SK-N-MC (cell line): ENCODE measurements around the gene CTR9.

Experiments used
- DNase-seq: peaks from one replicate; pipeline ENCODE4 v3.0.0-alpha.2; 2011; ENCODE audit warnings: low read depth, low spot score
- H3K27ac ChIP-seq: fragments of 200-600 bp; sonication (generic); 2 replicates; pipeline ENCODE4 v1.5.1; 2016; ENCODE audit warnings: mixed run types
- H3K36me3 ChIP-seq: fragments of 200-600 bp; sonication (generic); 2 replicates; pipeline ENCODE4 v1.6.1; 2017; ENCODE audit warnings: antibody characterized with exemption, low read length, mixed read lengths; ENCODE audit not compliant: insufficient read depth
- H3K4me3 ChIP-seq: fragments of 200-600 bp; sonication (generic); 2 replicates; pipeline ENCODE4 v1.5.1; 2016
- H3K9ac ChIP-seq: fragments of 200-600 bp; sonication (generic); 2 replicates; pipeline ENCODE4 v1.8.0; 2017; ENCODE audit warnings: mixed run types, mixed read lengths; ENCODE audit not compliant: insufficient read length
- H3K9me3 ChIP-seq: fragments of 200-600 bp; sonication (generic); 2 replicates; pipeline ENCODE4 v1.6.1; 2017; ENCODE audit warnings: low read depth, mild to moderate bottlenecking, antibody characterized with exemption, low read length, moderate library complexity, mixed read lengths
- EZH2 ChIP-seq: fragments of 200-600 bp; sonication (generic); IDR thresholded peaks from one replicate; pipeline ENCODE4 v1.6.1; 2017; ENCODE audit warnings: antibody characterized with exemption
- FOXP2 ChIP-seq: optimal IDR thresholded peaks from 2 replicates; pipeline ENCODE3; 2011; ENCODE audit warnings: mild to moderate bottlenecking, moderate library complexity; ENCODE audit not compliant: insufficient read depth; ENCODE audit errors: extremely low read length, control extremely low read depth
- POLR2AphosphoS5 ChIP-seq: IDR thresholded peaks from 2 replicates; pipeline ENCODE4 v1.6.1; 2012; ENCODE audit warnings: mild to moderate bottlenecking, low read depth, low read length, borderline replicate concordance

Gene CTR9

DNA sequence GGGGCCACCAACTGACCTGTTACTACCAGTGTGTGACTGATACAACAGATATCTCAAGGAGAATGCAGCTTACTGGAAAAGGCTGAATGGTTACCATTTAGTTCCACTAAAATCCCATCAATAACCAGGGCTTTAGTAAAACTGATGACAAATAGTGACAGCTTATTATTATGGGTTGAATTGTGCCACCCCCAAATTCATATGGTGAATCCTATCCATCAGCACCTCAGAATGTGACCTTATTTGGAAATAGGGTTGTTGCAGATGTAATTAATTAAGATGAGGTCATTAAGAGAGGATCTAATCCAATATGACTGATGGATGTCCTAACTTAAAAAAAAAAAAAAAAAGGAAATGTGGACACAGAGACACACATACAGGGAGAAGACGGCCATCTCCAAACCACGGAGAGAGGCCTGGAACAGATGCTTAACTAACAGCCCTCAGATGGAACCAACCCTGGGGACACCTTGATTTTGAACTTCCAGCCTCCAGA, 30.1 kb upstream of the CTR9 start:
- Histone ChIP-seq H3K27ac (no peak overlapping the region), H3K9me3 (no peaks in the 10 kb centered on the region), H3K9ac (no peak overlapping the region), H3K36me3 (no peaks in the 10 kb centered on the region), H3K4me3 (no peak overlapping the region)
- DNase-seq: no peak
- TF ChIP-seq EZH2: no peak
- no peak for TF ChIP-seq POLR2AphosphoS5
- no peak for TF ChIP-seq FOXP2

- DNase-seq: no peak
- Histone ChIP-seq H3K4me3 (no peak overlapping the region), H3K9me3 (no peaks in the 10 kb centered on the region), H3K9ac (no peak overlapping the region), H3K27ac (no peak overlapping the region), H3K36me3 (no peaks in the 10 kb centered on the region)
- TF ChIP-seq EZH2: no peak
These were observed 28.7 kb upstream of the CTR9 start for GRCh38 chr11:10722307-10722706.

GRCh38 chr11:10725114-10725906, 25.7 kb upstream of the CTR9 start:
- H3K9me3 ChIP-seq: no peaks in the 10 kb centered on the region
- H3K36me3 ChIP-seq: no peaks in the 10 kb centered on the region
- TF ChIP-seq EZH2 (no peak), FOXP2 (no peak), POLR2AphosphoS5 (no peak)
- no peak for DNase-seq
- no peak overlapping the region for H3K27ac ChIP-seq
- H3K4me3 ChIP-seq: no peak overlapping the region
- H3K9ac ChIP-seq: no peak overlapping the region

DNA sequence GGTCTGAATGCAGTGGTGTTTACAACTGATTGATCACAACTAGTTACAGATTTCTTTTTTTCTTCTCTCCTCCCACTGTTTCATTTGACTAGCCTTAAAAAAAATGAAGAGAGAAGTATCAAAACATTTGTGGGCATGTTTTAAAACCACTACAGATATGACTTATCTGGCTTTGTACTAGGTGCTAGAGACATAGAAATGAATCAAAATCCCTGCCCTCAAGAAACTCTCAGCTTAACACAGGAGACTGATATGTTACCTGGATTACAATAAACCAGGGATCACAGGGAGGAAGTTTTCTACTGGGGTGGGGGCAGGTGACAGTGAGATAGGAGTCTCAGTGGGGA, 25.2 kb upstream of the CTR9 start:
- Histone ChIP-seq H3K27ac (no peak overlapping the region), H3K4me3 (no peak overlapping the region), H3K9me3 (no peaks in the 10 kb centered on the region), H3K36me3 (no peaks in the 10 kb centered on the region), H3K9ac (no peak overlapping the region)
- no peak for TF ChIP-seq EZH2
- no peak for TF ChIP-seq POLR2AphosphoS5
- TF ChIP-seq FOXP2: no peak
- no peak for DNase-seq

- Histone ChIP-seq H3K9me3 (no peaks in the 10 kb centered on the region), H3K27ac (peak overlapping the region; percentile 64; the same call in 1 of the 2 replicates), H3K4me3 (no peak overlapping the region), H3K9ac (no peak overlapping the region), H3K36me3 (no peaks in the 10 kb centered on the region)
- no peak for DNase-seq
- TF ChIP-seq FOXP2: no peak
- no peak for TF ChIP-seq EZH2
- no peak for TF ChIP-seq POLR2AphosphoS5
These were observed 23.7 kb upstream of the CTR9 start for GRCh38 chr11:10727146-10727851.

DNA sequence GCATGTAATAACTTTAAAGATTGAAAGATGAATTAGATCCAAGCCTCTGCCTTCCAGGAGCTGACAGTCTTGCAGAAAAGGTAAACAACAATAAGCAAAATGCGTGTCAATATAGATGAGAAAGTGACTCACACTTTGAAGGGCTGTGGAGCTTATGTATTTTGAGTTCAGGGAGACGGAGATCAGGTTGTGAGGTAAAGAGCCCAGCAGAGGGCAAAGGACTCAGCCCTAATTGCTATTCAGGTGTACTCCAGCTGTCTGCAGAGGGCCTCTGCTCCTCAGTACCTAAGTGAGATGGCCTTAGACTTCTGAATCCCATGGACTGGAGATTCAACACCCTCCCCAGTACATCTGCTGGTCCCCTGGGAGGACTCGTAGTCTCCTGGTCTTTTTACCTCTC, 22.9 kb upstream of the CTR9 start:
- no peak for DNase-seq
- Histone ChIP-seq H3K9me3 (no peaks in the 10 kb centered on the region), H3K27ac (peak overlapping the region; percentile 55; the same call in 1 of the 2 replicates), H3K36me3 (no peaks in the 10 kb centered on the region), H3K9ac (no peak overlapping the region), H3K4me3 (no peak overlapping the region)
- no peak for TF ChIP-seq EZH2
- TF ChIP-seq POLR2AphosphoS5: no peak
- no peak for TF ChIP-seq FOXP2

DNA sequence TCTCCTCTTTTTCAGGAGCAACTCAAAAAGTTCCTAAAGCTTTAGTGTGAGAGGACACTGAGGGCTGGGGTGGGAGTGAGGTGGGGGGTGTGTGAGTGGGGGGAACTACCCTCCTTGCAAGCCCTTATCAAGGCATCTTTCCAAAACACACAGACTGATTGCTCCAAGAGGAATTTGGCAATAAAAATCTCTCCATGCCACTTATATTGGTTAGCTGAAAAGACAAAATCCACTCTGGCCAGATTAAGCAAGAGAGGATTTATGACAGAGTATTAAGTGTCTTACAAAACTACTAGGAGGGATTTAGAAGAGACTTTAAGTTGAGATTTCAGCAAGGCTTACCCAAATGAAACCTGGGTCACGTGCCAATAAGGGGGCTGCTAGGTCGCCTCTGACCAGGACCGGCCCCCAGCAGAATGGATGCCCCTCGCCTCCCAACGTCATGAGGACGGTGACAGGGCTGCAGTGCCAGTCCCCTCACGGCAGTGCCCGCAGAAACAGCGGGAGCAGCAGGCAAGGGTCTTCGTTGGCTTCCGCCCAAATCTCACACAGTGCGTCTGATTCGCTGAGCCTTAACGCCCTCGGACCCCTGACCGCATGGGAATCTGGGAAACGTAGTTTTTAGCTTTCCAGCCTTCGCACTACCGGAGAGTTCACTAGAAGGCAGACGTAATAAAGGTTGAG, 22.1 kb upstream of the CTR9 start:
- Histone ChIP-seq H3K27ac (peak overlapping the region; percentile 75), H3K9me3 (no peaks in the 10 kb centered on the region), H3K9ac (no peak overlapping the region), H3K36me3 (no peaks in the 10 kb centered on the region), H3K4me3 (no peak overlapping the region)
- no peak for DNase-seq
- no peak for TF ChIP-seq EZH2
- TF ChIP-seq POLR2AphosphoS5: no peak
- TF ChIP-seq FOXP2: no peak

- Histone ChIP-seq H3K9me3 (no peaks in the 10 kb centered on the region), H3K36me3 (no peaks in the 10 kb centered on the region), H3K4me3 (no peak overlapping the region), H3K9ac (no peak overlapping the region), H3K27ac (no peak overlapping the region)
- TF ChIP-seq FOXP2 (no peak), POLR2AphosphoS5 (no peak), EZH2 (no peak)
- DNase-seq: no peak
These were observed 20.9 kb upstream of the CTR9 start for GRCh38 chr11:10730151-10730550.
